SH-SY5Y (cell line): ENCODE measurements around the gene TICAM2.

Experiments
- GATA2 ChIP-seq: IDR thresholded peaks from 2 replicates; pipeline ENCODE4 v1.6.1; 2011; ENCODE audit warnings: mild to moderate bottlenecking, low read depth, low read length
- GATA3 ChIP-seq: IDR thresholded peaks from 2 replicates; pipeline ENCODE4 v1.6.1; 2011; ENCODE audit warnings: low read depth, mild to moderate bottlenecking, low read length, moderate library complexity

DNA sequence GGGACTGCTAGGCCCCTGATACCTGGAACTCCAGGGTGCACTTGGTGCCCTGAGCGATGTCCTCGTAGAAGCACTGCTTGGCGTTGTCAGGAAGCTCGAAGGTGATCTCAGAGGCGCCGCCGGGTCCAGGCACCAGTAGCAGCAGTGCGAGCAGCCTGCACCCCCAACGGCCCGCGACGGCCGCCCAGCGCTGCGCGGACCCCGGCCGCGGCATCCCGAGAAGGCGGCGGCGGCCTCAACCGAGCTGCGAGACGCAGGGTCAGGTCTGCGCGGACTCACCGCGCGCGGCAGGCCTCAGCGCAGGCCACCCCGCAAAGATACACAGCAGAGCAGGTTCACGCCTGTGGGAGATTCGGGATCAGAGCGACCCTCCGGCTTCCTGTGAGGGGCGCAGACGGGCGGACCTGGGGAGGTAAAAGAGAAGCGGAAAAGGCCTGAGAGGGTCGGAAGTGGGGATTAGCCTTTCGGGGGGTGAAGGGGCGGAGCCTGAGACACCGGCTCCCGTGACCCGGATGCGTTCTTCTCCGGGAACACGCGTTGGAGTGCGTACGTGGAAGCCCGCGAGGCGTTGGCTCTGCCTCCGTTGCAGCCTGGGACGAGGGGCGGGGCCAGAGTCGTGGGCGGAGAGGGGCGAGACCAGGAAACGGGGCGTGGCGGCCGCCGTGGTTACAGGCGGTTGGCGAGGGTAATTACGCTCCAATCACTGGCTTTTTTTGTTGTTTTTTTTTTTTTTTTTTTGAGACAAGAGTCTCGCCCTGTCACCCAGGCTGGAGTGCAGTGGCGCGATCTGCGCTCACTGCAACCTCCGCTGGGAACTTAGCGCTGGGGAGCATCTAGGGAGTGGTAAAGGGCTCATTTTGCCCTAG is 23.5 kb upstream of the TICAM2 start, which contains the start of gene TMED7:
- TF ChIP-seq GATA3: no peak
- TF ChIP-seq GATA2: no peak; the same call in 1 of the 2 replicates
